ENCODE data around the gene BARHL2.

Gene BARHL2

GRCh38 chr1:90710579-90711536 is 6.2 kb downstream of the BARHL2 start:
- DNase-seq (ENCODE audit: low read depth), result no peak

- no peak for DNase-seq (ENCODE audit: low read depth)
Measured at GRCh38 chr1:90709535-90709934, 7.6 kb downstream of the BARHL2 start.

- no peak for DNase-seq (ENCODE audit: low read depth)
Measured at GRCh38 chr1:90708826-90709225, 8.3 kb downstream of the BARHL2 start.

- no peak for DNase-seq (ENCODE audit: low read depth)
Measured at GRCh38 chr1:90708236-90708786, 8.8 kb downstream of the BARHL2 start.

GRCh38 chr1:90707363-90707710 is 9.8 kb downstream of the BARHL2 start:
- no peak for DNase-seq (ENCODE audit: low read depth)

- DNase-seq (ENCODE audit: low read depth), result no peak
Measured at GRCh38 chr1:90706437-90707362, 10.4 kb downstream of the BARHL2 start.

- no peak for DNase-seq (ENCODE audit: low read depth)
Measured at GRCh38 chr1:90705956-90706355, 11.1 kb downstream of the BARHL2 start.

GRCh38 chr1:90704817-90705216 is 12.3 kb downstream of the BARHL2 start:
- DNase-seq (ENCODE audit: low read depth), result no peak

GRCh38 chr1:90694846-90695245 is 22.3 kb downstream of the BARHL2 start:
- no peak for DNase-seq (ENCODE audit: low read depth)

GRCh38 chr1:90687747-90688146 is 29.4 kb downstream of the BARHL2 start:
- no peak for DNase-seq (ENCODE audit: low read depth)

- DNase-seq (ENCODE audit: low read depth), result no peak
Measured at GRCh38 chr1:90675161-90675847, 41.8 kb downstream of the BARHL2 start.

- DNase-seq (ENCODE audit: low read depth), result no peak
Measured at GRCh38 chr1:90671741-90672140, 45.4 kb downstream of the BARHL2 start.

- no peak for DNase-seq (ENCODE audit: low read depth)
Measured at GRCh38 chr1:90671251-90671650, 45.9 kb downstream of the BARHL2 start.
